Measurements from ENCODE around the gene TRIM67.

GRCh38 chr1:231188768-231189167 is 26.9 kb downstream of the TRIM67 start:
- no peak for TF ChIP-seq CTCF (IDR thresholded peaks at IDR 0.05)
- TF ChIP-seq POLR2A (IDR thresholded peaks at IDR 0.05), result no peak

Measured in body of pancreas (tissue), 4 donors.